Chondrocyte (in vitro differentiated cells): Measurements from ENCODE around the gene CGB1. TPM values are rescaled to one million over a fixed set of nuclear protein-coding genes. Genes with fewer than 3 reads are reported as not detected.

Experiments
- DNase-seq: peaks from one replicate; pipeline ENCODE4 v3.0.0; 2021; ENCODE audit warnings: mixed read lengths, low spot score
- H3K27ac Mint-ChIP-seq: one replicate; pipeline ENCODE4 v1.8.0; 2021; ENCODE audit warnings: mild to moderate bottlenecking, moderate library complexity, mixed read lengths; ENCODE audit not compliant: unreplicated experiment
- H3K27me3 Mint-ChIP-seq: 2 replicates; pipeline ENCODE4 v1.8.0; 2021; ENCODE audit warnings: low read depth, mixed read lengths
- H3K36me3 Mint-ChIP-seq: 2 replicates; pipeline ENCODE4 v1.8.0; 2021; ENCODE audit warnings: low read depth, mixed read lengths
- H3K4me1 Mint-ChIP-seq: 2 replicates; pipeline ENCODE4 v1.8.0; 2021; ENCODE audit warnings: low read depth, mild to moderate bottlenecking, mixed read lengths
- H3K4me3 Mint-ChIP-seq: one replicate; pipeline ENCODE4 v1.8.0; 2021; ENCODE audit warnings: mild to moderate bottlenecking, moderate library complexity, mixed read lengths; ENCODE audit not compliant: unreplicated experiment
- H3K9me3 Mint-ChIP-seq: 2 replicates; pipeline ENCODE4 v1.8.0; 2021; ENCODE audit warnings: low read depth, mixed read lengths
- CTCF ChIP-seq: fragments of 200-600 bp; sonication (generic); IDR thresholded peaks from 2 replicates; pipeline ENCODE4 v1.5.0; 2021; ENCODE audit warnings: antibody characterized with exemption, mild to moderate bottlenecking, moderate library complexity
- total RNA-seq: library from RNA; stranded (reverse); gene quantifications from 3 replicates; pipeline ENCODE4 v1.2.1, GENCODE V29; 2021

CGB1 gene
- total RNA-seq, 1 donor from 2014 or later = 0.92 TPM

GRCh38 chr19:48990400-48990799 lies 46.3 kb downstream of the CGB1 start:
- H3K4me1 Mint-ChIP-seq = peaks cover 40% of the 10 kb centered on the region
- DNase-seq = no peak
- no peak overlapping the region for H3K27ac Mint-ChIP-seq
- no peaks in the 10 kb centered on the region for H3K27me3 Mint-ChIP-seq
- TF ChIP-seq CTCF = no peak
- peaks cover 17% of the 10 kb centered on the region for H3K36me3 Mint-ChIP-seq
- no peaks in the 10 kb centered on the region for H3K9me3 Mint-ChIP-seq
- H3K4me3 Mint-ChIP-seq = no peak overlapping the region

GRCh38 chr19:48989701-48990291 lies 46.9 kb downstream of the CGB1 start:
- H3K4me1 Mint-ChIP-seq = peaks cover 34% of the 10 kb centered on the region
- H3K27me3 Mint-ChIP-seq = no peaks in the 10 kb centered on the region
- no peak for TF ChIP-seq CTCF
- peak overlapping the region; percentile 36 for H3K27ac Mint-ChIP-seq
- DNase-seq = no peak
- H3K4me3 Mint-ChIP-seq = no peak overlapping the region
- H3K36me3 Mint-ChIP-seq = peaks cover 19% of the 10 kb centered on the region
- H3K9me3 Mint-ChIP-seq = no peaks in the 10 kb centered on the region

- H3K27ac Mint-ChIP-seq = peak overlapping the region; percentile 23
- H3K36me3 Mint-ChIP-seq = peaks cover 19% of the 10 kb centered on the region
- no peaks in the 10 kb centered on the region for H3K9me3 Mint-ChIP-seq
- no peak for TF ChIP-seq CTCF
- no peak overlapping the region for H3K4me3 Mint-ChIP-seq
- H3K4me1 Mint-ChIP-seq = peaks cover 25% of the 10 kb centered on the region
- no peak for DNase-seq
- H3K27me3 Mint-ChIP-seq = no peaks in the 10 kb centered on the region
Observed at GRCh38 chr19:48988860-48989259, 47.8 kb downstream of the CGB1 start.

- no peak overlapping the region for H3K27ac Mint-ChIP-seq
- peaks cover 17% of the 10 kb centered on the region for H3K36me3 Mint-ChIP-seq
- no peaks in the 10 kb centered on the region for H3K27me3 Mint-ChIP-seq
- no peak overlapping the region for H3K4me3 Mint-ChIP-seq
- DNase-seq = no peak
- H3K9me3 Mint-ChIP-seq = no peaks in the 10 kb centered on the region
- no peak for TF ChIP-seq CTCF
- H3K4me1 Mint-ChIP-seq = peaks cover 22% of the 10 kb centered on the region
Observed at GRCh38 chr19:48988286-48988685, 48.4 kb downstream of the CGB1 start.

- H3K9me3 Mint-ChIP-seq = no peaks in the 10 kb centered on the region
- no peaks in the 10 kb centered on the region for H3K27me3 Mint-ChIP-seq
- TF ChIP-seq CTCF = no peak
Observed at GRCh38 chr19:48987323-48987722, 49.4 kb downstream of the CGB1 start.

More at GRCh38 chr19:48987323-48987722, 49.4 kb downstream of the CGB1 start:
- H3K27ac Mint-ChIP-seq = no peak overlapping the region
- H3K4me3 Mint-ChIP-seq = no peak overlapping the region
- H3K4me1 Mint-ChIP-seq = peaks cover 22% of the 10 kb centered on the region
- peaks cover 19% of the 10 kb centered on the region for H3K36me3 Mint-ChIP-seq
- no peak for DNase-seq
